AG09319 (cell line): ENCODE results near the gene TGFBR3L.
"Not testable (repeated sequence)": the region's sequence is repeated elsewhere in the genome, so short reads cannot be mapped to it uniquely, and the experiment has no call there.

Experiments
- DNase-seq: peaks from one replicate; pipeline ENCODE4 v3.0.0-alpha.2; 2010; ENCODE audit warnings: low read depth; ENCODE audit errors: extremely low read depth
- TF ChIP-seq, protein P1 (sequence below): IDR thresholded peaks from 2 replicates; pipeline ENCODE4 v1.5.1; 2011; ENCODE audit warnings: low read depth, mild to moderate bottlenecking, inconsistent platforms, low read length, moderate library complexity

The TGFBR3L gene

DNA sequence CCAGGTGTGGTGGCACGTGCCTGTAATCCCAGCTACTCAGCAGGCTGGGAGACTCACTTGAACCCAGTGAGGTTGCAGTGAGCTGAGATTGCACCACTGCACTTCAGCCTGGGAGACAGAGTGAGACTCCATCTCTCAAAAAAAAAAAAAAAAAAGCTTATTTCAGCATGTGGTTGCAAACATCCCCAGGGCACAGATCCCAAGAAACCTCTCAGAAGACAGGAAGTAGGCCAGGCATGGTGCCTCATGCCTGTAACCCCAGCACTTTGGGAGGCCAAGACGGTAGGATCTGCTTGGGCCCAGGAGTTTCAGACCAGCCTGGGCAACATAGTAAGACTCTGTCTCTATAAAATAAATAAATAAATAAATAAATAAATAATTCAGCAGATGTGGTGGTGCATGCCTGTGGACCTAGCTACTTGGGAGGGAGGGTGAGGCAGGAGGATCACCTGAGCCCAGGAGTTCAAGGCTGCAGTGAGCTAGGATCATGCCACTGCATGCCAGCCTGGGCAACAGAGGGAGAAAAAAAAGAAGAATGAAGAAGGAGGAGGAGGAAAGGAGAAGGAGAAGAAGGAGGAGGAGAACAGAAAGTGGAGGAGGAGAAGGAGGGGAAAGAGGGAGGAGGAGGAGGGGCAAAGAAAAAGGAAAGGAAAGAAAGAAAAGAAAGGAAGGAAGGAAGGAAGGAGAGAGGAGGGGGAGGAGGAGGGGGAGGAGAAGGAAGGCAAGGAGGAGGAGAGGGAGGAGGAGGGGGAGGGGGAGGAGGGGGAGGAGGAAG is 30.6 kb upstream of the TGFBR3L start:
- DNase-seq = no peak
- TF ChIP-seq, protein P1, sequence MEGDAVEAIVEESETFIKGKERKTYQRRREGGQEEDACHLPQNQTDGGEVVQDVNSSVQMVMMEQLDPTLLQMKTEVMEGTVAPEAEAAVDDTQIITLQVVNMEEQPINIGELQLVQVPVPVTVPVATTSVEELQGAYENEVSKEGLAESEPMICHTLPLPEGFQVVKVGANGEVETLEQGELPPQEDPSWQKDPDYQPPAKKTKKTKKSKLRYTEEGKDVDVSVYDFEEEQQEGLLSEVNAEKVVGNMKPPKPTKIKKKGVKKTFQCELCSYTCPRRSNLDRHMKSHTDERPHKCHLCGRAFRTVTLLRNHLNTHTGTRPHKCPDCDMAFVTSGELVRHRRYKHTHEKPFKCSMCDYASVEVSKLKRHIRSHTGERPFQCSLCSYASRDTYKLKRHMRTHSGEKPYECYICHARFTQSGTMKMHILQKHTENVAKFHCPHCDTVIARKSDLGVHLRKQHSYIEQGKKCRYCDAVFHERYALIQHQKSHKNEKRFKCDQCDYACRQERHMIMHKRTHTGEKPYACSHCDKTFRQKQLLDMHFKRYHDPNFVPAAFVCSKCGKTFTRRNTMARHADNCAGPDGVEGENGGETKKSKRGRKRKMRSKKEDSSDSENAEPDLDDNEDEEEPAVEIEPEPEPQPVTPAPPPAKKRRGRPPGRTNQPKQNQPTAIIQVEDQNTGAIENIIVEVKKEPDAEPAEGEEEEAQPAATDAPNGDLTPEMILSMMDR = no peak

DNA sequence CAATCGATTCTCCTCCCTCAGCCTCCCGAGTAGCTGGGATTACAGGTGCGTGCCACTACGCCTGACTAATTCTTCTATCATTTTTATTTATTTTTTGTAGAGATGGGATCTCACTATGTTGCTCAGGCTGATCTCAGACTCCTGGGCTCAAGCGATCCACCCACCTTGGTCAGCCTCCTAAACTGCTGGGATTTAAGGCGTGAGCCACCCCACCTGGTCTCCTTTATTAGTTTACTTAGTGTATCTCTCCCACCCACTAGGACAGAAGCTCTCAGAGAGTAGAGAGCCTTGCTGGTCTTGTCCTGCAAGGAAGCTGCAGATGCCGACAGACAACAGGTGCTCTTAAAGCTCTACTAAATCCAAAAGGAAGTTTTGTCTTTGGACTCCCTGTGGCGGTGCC is 28.8 kb upstream of the TGFBR3L start:
- no peak for DNase-seq
- TF ChIP-seq, protein P1 = no peak

DNA sequence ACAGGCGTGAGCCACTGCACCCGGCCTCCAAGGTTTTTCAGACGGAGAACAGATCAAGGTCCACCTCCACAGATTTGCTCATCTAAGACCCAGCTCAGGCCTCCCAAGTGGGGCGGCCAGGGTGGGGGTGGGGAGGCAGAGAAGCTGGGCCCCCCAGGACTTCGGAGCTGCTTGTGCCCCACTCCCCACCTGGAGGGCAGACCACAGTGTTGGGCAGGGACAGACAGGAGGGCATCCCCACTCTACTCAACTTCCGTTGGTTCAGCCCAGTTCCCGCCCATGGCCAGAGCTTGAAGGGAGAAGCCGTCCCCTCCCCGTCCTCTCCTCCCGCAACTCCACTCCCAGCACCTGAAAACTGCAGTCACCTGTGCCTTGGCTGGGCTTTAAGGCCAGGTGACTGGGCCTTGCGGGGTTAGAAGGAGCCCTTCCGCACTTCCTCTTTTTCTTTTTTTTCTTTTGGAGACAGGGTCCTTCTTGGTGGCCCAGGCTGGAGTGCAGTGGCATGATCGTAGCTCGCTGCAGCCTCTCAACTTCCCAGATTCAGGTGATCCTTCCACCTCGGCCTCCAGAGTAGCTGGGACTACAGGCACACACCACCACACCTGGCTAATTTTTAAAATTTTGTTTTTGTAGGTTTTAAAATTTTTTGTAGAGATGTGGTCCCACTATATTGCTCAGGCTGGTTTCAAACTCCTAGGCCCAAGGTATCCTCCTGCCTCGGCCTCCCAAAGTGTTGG is 27.1 kb upstream of the TGFBR3L start:
- TF ChIP-seq, protein P1 = no peak
- DNase-seq = no peak

DNA sequence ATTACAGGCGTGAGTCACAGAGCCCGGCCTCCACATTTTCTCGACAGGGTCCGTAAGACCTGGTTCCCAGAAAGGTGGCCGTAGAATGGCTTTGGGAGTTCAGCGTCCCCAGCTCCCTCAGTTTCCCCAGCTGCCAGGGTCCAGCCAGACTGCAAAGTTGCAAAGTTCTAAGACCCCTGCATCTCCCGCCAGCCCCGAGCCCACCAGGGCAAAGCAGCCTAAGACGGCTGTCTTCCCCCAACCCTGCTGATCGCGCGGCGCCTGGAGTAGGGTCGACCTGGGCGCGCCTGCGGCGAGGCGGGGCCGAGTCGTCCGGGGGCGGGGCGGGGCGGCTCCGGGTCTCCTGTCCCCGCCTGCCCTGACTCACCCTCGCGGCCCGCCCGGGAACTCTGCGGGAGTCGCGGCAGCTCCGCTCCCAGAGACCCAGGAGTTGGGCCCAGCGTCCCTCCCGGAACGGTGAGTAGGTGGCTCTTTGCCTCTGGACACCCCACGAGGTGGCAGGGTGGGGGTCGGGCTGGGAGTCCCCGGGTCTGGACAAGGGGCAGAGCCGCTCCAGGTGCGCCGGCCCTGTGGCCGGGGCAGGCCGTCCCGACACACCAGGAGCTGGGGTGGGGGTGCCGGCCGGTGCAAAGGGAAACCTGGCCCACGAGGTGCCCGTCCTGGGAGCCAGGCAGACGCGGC is 26.3 kb upstream of the TGFBR3L start, which contains the start of gene LRRC8E:
Gene LRRC8E, plus strand, starts transcription at position 366 of the 681 bp plus-strand sequence. CDS start 7,094 bp downstream, outside the sequence.
- TF ChIP-seq, protein P1 = no peak
- DNase-seq = no peak

DNA sequence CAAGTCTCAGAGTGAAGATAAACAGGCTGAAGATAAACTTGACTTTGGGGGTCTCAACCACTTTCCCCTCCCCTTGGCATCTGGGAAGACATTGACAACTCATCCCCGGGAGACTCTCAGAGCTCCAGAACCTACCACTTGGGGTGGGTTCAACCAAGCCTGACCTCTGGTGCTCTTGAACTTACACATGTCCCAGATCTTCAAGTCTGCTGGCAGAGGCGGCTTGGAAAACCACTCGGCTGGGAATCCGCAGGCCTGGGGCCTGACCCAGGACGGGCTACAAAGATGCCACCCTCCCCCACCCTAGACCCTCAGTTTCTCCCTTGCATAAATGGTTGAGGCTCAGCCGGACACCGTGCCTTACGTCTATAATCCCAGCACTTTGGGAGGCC is 25.8 kb upstream of the TGFBR3L start:
- TF ChIP-seq, protein P1 = no peak
- no peak for DNase-seq

DNA sequence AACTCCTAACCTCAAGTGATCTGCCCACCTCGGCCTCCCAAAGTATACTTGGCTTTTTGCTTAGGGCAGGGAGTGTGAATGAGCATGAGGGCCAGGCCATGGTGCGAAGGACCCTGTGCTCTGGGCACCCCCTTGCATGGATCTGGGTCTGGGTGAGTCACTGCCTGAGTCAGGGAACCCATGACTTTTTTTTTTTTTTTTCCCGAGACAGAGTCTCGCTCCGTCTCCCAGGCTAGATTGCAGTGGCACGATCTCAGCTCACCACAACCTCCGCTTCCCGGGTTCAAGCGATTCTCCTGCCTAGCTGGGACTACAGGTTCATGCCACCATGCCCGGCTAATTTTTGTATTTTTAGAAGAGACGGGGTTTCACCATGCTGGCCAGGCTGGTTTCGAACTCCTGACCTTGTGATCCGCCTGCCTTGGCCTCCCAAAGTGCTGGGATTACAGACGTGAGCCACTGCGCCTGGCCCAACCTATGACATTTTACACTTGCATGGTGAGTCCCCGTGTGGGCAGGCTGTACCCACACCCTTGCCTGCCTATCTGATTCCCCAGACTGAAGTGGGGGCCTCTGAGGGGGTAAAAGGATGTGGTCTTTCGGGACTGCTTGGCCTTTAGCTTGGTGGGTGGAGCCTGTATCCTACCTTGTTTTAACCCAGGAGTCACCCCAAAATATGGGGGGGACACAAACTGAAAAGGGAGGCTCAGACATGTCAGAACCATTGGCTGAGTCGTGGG is 21.1 kb upstream of the TGFBR3L start:
- DNase-seq = not testable (repeated sequence)

DNA sequence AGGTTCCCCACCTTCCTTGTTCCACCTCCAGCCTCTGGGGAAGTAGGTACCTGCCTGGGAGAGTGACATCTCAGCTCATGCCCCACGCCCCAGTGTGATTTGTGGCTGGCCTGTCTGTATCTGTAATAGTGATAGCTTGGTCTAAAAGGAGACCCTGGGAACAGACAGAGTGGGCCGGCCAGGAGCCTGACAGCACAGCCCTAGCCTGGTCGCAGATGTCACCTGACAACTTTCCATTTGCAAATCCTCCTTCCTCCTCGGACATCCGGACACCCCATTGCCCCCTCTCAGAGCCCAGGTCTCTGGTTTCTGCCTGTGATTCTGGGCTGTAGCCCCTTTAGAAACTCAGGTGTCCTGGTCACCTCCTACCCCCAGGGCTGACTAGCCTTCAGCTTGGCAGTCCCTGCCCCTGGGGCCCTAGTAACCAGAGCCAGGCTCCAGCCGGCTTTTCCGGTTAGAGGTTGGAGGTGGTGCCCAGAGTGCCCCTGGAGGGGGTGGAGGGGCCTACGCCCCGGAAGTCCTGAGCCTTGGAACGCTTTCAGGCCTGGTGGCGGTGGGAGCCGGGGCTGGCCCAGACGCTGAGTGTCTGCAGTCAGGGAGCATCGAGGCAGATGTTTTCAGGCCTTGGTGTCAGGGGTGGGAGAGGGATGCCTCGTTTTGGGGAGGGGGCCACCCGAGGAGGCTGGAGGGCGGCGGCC is 19.9 kb upstream of the TGFBR3L start:
- TF ChIP-seq, protein P1 = no peak
- DNase-seq = no peak
